Measurements from ENCODE around the gene TOMM7.
"Not testable (repeated sequence)": the region's sequence is repeated elsewhere in the genome, so short reads cannot be mapped to it uniquely, and the experiment has no call there.

TOMM7 gene

DNA sequence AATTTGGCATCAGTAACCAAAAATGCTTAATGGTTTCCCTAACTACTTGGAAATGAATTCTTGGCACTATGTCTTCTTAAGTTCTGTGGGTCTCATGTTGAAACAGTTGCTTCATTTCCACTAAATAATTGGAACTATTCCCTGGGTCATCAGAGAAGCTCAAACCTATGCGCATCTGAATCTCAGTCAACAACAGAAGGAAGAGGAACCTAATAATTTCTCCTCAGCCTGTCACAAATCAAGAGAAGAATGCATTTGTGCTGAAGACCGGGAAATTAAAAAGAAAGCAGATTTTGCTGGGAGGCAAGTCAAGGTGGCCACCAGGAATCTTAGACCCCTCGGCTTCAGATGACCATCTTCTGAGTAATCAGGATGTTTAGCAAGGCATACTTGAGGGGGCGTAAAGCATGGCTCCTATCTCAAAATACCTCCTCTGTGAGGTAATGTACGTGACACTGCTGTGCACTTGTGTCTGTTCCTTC lies 41.4 kb downstream of the TOMM7 start:
- DNase-seq, result no peak

DNA sequence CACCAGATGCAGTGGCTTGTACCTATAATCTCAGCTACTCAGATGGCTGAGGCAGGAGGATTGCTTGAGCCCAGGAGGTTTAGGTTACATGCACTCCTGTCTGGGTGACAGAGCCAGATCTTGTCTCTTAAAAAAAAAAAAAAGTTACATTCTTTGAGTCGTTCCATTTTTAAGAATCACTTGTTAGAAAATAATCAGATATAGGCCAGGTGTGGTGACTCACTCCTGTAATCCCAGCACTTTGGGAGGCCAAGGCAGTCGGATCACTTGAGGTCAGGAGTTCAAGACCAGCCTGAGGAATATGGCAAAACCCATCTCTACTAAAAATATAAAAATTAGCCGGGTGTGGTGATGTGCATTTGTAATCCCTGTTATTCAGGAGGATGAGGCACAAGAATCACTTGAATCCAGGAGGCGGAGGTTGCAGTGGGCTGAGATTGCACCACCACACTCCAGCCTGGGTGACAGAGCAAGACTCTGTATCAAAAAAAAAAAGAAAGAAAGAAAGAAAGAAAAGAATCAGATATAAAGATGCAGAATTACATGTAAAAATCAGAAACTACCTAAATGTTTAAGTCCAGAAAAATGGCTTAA lies 42.8 kb downstream of the TOMM7 start:
- DNase-seq, result not testable (repeated sequence)

DNA sequence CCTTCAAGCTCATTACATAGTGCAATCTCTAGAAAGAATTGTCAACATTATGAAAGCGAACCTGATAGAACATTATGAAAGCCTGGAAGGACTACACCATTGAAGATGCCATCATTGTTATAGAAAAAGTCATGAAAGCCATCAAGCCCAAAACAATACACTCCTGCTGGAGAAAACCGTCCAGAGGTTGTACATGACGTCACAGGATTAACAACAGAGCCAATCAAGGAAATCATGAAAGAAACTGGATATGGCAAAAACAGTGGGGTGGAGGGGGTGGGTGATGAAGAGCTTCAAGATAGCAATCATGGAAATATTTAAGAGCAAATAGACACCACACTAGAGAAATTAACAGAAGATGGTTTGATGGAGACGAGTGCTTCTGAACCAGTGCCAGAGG lies 45.7 kb downstream of the TOMM7 start:
- no peak for DNase-seq

DNA sequence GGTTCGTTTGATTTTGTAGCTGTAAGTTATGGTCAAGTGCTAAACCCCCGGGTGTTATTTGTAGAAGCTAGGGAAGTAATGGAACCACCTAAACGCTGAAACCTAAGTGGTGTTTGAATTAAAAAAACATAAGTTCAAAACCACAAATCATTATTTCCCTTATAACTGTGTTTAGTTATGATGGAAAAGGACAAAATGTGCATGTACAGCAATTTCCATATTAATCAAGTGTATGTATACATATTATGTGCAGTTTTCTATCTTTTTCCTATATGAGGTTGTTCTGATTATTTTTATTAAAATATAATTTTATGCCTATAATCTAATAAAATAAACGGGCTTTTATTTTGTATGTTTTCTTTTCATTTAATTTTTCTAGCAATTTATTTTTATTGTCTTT lies 49.8 kb downstream of the TOMM7 start:
- no peak for DNase-seq

DNA sequence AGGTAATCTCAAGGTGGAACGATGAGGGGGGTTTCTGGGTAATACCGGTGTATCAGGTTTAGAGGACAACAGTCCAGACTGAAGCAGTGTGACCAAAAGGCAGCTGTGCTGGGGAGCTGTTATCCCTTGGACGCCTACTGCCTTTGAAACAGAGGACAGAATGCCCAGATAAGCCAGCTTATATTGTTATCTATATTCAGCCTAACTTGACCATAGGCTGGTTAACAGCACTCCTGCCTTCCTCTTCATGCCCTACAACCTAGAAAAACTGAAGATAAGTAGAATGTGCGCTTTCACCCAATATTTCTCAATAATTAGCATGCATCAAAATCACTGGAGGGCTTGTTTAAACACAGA lies 50.8 kb downstream of the TOMM7 start:
- no peak for DNase-seq

DNA sequence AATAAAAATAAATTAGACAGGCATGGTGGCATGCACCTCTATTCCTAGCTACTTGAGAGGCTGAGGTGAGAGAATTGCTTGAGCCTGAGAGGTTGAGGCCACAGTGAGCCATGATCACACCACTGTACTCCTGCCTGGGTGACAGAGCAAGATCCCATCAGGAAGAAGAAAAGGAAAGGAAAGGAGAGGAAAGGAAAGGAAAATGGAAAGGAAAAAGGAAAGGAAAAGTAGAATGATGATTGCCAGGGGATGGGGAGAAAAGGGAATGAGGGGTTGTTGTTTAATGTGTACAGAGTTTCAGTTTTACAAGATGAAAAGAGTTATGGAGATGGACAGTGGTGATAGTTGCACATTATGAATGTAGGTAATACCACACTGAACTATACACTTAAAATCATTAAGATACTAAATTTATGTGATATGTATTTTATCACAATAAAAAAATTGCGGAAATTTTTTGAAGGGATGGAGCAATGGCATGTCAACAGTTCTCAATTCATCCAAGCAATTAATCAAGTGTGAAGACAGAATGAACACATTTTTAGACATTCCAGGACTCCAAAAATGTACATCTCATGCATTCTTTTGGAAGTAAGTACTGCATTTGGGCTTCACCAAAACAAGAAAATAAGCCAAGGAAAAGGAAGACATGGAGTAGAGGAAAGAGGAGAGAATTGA lies 51.3 kb downstream of the TOMM7 start:
- DNase-seq, result no peak

DNA sequence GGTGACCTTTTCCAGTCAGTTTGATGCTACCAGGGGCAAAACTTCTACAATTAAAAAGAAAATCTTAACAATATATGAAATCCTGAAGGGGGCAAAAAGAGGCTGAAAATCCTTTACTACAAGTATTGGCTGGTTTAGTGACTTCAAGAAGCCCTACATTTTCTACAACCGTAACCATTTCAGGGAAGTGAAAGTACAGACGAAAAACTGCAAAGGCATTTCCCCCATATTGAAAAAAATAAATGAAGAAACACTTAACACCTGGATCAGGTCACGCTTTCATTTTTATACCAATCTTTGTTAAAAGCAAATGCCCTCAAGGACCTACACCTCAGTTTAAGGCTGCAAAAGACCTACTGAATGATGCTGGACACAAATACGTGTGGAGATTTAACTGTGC lies 57.0 kb downstream of the TOMM7 start:
- no peak for DNase-seq
